ENCODE data around the gene CIART.

Gene CIART

DNA sequence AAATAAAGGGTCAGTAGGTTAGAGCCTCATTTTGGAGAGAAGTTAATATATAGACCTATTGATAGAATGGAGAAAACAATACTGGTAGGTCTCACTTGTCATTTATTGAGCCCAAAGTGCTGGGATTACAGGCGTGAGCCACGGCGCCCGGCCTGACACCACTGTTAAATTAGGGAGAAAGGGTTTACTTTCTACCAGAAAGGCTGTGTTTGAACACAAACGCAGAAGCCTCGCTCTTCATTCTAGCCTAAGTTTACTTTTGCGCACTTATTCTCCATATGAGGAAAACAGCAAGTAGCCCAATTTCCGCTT, 38.3 kb downstream of the CIART start:
- TF ChIP-seq CTCF (IDR thresholded peaks at IDR 0.05; ENCODE audit: control extremely low read depth, extremely low read depth, low read depth, missing control alignments) = no peak
- POLR2A ChIA-PET = no interaction called here
- CTCF ChIA-PET = no interaction called here
- no peak for DNase-seq (ENCODE audit: extremely low spot score)

DNA sequence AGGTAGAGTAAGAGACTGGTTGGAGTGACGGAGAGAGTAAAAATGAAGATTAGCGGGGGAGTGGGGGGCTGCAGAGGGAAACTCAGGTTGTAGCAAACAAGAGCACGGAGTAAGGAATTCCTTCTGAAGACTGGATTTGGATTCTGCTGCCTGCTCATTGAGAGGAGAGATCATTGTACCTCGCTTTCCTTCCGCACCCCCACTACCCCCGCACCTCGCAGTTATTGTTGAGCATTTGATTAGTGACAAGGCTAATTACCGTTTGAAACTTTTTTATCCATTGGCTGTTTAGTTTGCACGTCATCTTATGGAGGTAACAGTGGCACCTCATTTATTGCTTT, 39.4 kb downstream of the CIART start:
- ChIA-PET POLR2A (no interaction called here), CTCF (no interaction called here)
- no peak for TF ChIP-seq CTCF (IDR thresholded peaks at IDR 0.05; ENCODE audit: control extremely low read depth, extremely low read depth, low read depth, missing control alignments)
- DNase-seq (ENCODE audit: extremely low spot score) = no peak

DNA sequence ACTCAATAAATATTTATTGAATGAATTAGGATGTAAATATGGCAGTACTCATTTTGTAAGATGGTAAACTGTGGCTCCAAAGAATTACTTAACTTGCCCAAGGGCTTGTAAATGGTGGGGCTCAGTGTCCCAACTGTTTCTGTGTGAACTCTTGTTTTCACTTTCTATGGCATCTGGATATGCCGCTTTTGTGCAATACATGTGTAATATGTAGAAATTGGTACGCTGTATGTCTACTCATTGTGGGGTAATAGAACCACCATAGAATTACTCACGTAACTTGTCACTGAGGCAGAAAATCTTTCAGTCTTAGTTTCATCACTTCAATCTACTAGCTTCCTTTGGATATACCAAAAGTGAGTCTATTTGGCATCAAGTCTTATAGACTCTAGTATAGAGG, 40.0 kb downstream of the CIART start:
- CTCF ChIA-PET = interaction anchor here (0.8 to 1.6 kb wide), 3 partner anchors 11 to 66 kb away, joined by 3 to 5 read pairs (median 4); no protein-coding TSS in a partner anchor
- POLR2A ChIA-PET = interaction anchor here (0.7 to 0.8 kb wide), 2 partner anchors 16 to 52 kb away, joined by 3 read pairs; no protein-coding TSS in a partner anchor
- no peak for TF ChIP-seq CTCF (IDR thresholded peaks at IDR 0.05; ENCODE audit: control extremely low read depth, extremely low read depth, low read depth, missing control alignments)
- no peak for DNase-seq (ENCODE audit: extremely low spot score)

GRCh38 chr1:150332651-150333290, 50.4 kb downstream of the CIART start:
- ChIA-PET POLR2A (no interaction called here), CTCF (interaction anchor here (1.3 to 1.6 kb wide), 2 partner anchors 10 to 77 kb away, joined by 4 to 5 read pairs; no protein-coding TSS in a partner anchor)
- TF ChIP-seq CTCF (IDR thresholded peaks at IDR 0.05; ENCODE audit: control extremely low read depth, extremely low read depth, low read depth, missing control alignments) = no peak
- no peak for DNase-seq (ENCODE audit: extremely low spot score)
